GM12891 (cell line): ENCODE data around the gene SMTNL2.

Experiments
- PAX5 ChIP-seq: IDR thresholded peaks from 2 replicates; pipeline ENCODE4 v1.6.1; 2011; ENCODE audit warnings: low read length, moderate library complexity, mild to moderate bottlenecking; ENCODE audit not compliant: insufficient read depth, severe bottlenecking
- POLR2A ChIP-seq: IDR thresholded peaks from 2 replicates; pipeline ENCODE4 v1.6.1; 2011; ENCODE audit warnings: low read depth, low read length, control low read depth
- POLR2AphosphoS5 ChIP-seq: IDR thresholded peaks from 2 replicates; pipeline ENCODE4 v1.6.1; 2011; ENCODE audit warnings: low read depth, low read length, control low read depth
- SPI1 ChIP-seq: IDR thresholded peaks from 2 replicates; pipeline ENCODE4 v1.6.1; 2011; ENCODE audit warnings: low read depth, low read length, control low read depth

- TF ChIP-seq POLR2A (no peak), POLR2AphosphoS5 (no peak), PAX5 (no peak), SPI1 (no peak)
These were observed 1.3 kb downstream of the SMTNL2 start for GRCh38 chr17:4585638-4585994.
